GM20000 (cell line): ENCODE results near the gene CLBA1.

Experiments used
- DNase-seq: peaks from one replicate; pipeline ENCODE4 v3.0.0; 2012; ENCODE audit warnings: low spot score
- TF ChIP-seq, protein P1 (sequence below): IDR thresholded peaks from 2 replicates; pipeline ENCODE4 v1.5.1; 2012; ENCODE audit warnings: mild to moderate bottlenecking, control low read depth; ENCODE audit errors: extremely low read depth, missing control alignments

The CLBA1 gene

DNA sequence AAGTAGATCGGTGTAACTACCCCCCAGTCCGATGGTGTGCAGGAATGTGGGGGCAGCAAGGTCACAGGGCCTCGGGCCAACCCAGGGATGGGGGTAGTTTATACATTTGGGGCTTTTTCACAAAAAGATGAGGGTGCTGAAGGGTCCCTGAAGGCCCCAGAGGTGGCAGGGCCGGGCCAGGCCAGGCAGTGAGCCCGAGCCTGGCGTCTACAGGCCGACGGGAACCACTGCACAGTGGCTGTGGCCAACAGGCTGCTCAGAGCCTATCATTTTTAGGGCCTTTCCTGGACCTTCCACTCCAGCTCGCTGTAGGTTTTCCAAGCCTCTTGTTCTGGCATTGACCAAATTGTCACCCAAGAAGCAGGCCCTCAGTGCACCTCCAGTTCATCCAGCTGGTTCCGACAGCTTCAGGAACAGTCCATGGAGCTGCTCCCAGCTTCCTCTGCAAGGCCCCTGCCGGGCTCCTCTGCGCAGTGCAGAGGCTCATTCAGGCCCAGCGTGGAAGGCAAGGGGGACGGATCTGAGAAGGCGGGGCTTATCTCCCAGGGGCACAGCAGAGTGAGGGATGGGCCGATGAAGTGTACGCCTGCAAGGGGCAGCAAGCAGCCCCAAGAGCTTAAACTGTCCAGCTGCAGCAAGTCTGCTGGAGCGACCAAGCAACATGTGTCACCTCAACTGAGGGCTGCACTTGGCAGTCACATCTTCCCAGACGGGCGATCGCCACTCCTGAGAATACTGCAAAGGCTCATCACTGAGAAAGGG is 21.4 kb downstream of the CLBA1 start:
- TF ChIP-seq, protein P1, sequence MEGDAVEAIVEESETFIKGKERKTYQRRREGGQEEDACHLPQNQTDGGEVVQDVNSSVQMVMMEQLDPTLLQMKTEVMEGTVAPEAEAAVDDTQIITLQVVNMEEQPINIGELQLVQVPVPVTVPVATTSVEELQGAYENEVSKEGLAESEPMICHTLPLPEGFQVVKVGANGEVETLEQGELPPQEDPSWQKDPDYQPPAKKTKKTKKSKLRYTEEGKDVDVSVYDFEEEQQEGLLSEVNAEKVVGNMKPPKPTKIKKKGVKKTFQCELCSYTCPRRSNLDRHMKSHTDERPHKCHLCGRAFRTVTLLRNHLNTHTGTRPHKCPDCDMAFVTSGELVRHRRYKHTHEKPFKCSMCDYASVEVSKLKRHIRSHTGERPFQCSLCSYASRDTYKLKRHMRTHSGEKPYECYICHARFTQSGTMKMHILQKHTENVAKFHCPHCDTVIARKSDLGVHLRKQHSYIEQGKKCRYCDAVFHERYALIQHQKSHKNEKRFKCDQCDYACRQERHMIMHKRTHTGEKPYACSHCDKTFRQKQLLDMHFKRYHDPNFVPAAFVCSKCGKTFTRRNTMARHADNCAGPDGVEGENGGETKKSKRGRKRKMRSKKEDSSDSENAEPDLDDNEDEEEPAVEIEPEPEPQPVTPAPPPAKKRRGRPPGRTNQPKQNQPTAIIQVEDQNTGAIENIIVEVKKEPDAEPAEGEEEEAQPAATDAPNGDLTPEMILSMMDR = no peak
- DNase-seq = no peak

DNA sequence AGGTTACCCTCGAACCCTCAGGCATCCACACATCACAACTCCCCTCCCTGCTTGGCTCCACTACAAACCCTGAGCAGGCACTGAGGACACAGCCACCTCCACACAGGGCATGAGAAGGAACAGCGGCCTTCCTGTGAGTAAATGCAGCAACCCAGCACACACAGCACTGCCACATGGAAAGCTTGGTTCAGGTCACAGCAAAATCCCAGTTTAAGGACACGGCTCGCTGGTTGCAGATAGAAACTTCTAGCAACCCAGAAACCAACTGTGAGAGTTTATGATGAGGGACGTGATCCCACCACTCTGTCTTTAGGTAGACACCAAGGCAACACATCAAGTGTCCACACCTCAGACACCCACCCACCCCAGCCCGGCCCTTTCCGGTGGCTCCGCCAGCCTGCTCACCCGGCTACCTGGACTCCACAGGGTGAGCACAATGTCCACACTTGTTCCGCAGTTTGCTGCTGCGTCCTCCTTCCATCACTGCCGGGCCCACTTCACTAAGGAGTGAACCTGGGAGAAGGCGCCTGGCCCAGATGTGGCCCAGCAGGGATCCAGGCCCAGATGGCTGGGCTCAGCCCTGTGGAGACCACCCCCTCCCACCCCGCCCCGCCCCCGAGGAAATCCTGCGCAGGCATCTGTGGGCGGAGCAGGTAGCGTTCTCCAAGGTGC is 22.1 kb downstream of the CLBA1 start:
- TF ChIP-seq, protein P1 = no peak
- DNase-seq = no peak

DNA sequence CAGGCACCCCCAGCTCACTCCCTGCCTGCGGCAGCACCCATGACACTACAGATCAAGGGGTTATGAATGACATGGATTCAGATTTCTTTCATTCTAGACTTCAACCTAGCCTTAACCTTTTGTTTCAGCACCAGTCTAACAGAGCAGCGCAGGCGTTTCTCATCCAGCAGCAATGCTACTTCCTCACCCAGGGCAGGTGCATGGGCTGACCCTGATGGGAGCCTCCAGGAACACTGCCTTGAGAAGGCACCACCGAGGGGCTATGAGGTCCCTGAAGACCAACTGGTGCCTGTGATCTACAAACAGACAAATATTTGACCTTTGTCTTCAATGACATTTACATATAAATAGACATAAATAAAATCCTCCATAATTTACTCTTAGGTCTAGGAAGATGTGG is 24.5 kb downstream of the CLBA1 start:
- TF ChIP-seq, protein P1 = no peak

DNA sequence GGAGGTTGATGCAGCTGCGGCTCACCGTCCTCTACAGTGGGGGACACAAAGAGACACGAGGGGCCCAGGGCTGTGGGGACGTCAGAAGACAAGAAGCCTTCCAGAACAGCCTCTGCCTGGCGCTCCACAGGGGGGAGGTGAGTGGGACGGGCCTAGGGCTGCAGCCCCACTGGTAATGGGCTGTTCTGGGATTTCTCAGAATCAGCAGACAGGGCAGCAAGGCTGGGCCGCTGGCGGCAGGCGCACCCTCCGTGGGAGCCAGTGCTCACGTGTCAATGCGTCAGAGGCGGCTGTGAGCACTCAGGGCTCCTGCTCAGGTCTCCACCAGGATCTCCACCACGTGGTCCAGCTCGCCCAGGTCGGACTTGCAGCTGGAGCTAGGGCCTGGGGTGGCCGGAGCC is 25.3 kb downstream of the CLBA1 start:
- TF ChIP-seq, protein P1 = no peak
- DNase-seq = no peak

More for the DNA sequence above, 24.5 kb downstream of the CLBA1 start:
- DNase-seq = no peak

DNA sequence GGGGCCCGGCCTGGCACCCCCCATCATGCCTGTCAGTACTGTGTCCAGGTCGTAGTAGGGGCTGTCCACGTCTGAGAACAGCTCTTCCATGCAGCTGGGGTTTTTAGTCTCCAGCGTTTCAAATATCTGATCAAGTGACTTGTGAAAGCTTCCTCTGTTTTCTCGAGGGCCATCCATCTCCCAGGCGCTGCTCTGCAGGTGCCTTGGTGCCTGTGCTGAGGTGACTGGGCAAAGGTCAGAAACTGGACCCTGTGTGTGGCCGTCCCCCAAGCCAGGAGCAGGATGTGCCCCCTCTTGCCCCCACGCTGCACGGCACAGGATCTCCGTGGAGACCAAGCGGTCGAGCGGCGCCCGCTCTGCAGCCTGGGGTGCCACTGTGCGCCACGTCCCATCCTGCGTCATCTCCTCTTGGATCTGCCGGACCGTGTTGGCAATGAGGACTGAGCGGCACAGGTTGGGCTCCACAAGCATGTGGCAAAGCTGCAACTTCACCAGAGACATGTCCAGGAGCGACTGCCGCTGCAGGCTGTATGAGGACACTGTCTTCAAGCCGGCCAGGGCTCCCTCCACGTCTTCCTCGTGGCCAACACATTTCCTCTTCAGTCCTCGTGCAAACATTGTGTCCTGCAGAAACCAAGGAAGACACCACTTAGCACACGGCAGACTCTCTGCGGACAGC is 25.9 kb downstream of the CLBA1 start:
- no peak for DNase-seq
- TF ChIP-seq, protein P1 = no peak

DNA sequence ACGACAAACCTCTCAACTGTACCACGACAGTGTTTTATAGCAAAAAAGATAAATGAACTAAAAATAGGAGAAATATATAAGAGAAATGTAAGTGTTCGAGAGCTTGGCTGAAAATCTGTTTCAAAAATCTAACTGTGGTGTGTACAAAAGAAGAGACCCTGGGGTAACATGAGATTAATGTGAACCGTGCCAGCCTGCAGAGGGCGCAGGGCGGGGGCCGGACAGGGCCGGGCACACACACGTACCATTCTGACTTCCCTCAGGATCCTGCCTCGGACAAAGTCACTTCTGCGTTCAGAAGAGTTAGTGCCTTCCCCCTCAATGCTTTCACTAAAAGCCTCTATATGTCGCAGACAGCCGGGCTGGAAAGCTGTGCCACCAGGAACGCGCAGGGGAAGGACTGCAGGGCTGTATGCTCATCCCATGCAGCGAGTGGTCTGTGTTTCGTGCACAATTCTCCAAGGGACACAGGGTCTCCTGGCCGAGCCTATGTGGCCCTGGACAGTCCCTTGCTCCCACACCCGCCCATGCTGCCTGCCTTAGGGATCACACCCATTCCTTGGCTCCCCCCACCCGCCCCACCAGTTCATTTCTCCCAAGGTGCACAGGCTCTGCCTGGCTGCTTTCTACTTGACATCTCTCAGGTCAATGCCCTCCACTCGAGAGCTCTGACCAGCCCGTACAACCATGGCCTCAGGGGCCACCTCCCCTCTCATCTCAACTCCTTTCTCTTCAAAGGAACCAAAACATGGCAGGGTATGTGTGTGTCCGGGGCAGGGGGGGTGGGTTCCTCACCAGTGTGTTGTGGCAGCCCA is 26.8 kb downstream of the CLBA1 start:
- DNase-seq = no peak
- TF ChIP-seq, protein P1 = no peak
